Measurements from ENCODE around the gene OSBPL1A. TPM values are rescaled to one million over a fixed set of nuclear protein-coding genes. Genes with fewer than 3 reads are reported as not detected.

Gene OSBPL1A
- total and polyA plus RNA-seq, 3 donors from 2014 or later, result 32.0 to 45.0 (median 43.8) TPM

GRCh38 chr18:24188120-24188519 is 209.5 kb downstream of the OSBPL1A start:
- WGBS, 2 donors, result 85 to 93% methylated on average over 5 of the region's 5 CpGs
- intact Hi-C loops (cut with DNase I; ENCODE audit: low total_unique reads), result no loop called here
- no peak for DNase-seq
- Histone ChIP-seq H3K27me3 (no peaks in the 10 kb centered on the region), H3K27ac (no peak overlapping the region), H3K36me3 (ENCODE audit: low read depth, missing control alignments) (no peaks in the 10 kb centered on the region), H3K4me1 (no peaks in the 10 kb centered on the region), H3K9me3 (no peaks in the 10 kb centered on the region), H3K4me3 (no peak overlapping the region)
- TF ChIP-seq, protein P1, sequence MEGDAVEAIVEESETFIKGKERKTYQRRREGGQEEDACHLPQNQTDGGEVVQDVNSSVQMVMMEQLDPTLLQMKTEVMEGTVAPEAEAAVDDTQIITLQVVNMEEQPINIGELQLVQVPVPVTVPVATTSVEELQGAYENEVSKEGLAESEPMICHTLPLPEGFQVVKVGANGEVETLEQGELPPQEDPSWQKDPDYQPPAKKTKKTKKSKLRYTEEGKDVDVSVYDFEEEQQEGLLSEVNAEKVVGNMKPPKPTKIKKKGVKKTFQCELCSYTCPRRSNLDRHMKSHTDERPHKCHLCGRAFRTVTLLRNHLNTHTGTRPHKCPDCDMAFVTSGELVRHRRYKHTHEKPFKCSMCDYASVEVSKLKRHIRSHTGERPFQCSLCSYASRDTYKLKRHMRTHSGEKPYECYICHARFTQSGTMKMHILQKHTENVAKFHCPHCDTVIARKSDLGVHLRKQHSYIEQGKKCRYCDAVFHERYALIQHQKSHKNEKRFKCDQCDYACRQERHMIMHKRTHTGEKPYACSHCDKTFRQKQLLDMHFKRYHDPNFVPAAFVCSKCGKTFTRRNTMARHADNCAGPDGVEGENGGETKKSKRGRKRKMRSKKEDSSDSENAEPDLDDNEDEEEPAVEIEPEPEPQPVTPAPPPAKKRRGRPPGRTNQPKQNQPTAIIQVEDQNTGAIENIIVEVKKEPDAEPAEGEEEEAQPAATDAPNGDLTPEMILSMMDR (IDR thresholded peaks at IDR 0.05), result no peak
- TF ChIP-seq POLR2A (IDR thresholded peaks at IDR 0.05), result no peak

DNA sequence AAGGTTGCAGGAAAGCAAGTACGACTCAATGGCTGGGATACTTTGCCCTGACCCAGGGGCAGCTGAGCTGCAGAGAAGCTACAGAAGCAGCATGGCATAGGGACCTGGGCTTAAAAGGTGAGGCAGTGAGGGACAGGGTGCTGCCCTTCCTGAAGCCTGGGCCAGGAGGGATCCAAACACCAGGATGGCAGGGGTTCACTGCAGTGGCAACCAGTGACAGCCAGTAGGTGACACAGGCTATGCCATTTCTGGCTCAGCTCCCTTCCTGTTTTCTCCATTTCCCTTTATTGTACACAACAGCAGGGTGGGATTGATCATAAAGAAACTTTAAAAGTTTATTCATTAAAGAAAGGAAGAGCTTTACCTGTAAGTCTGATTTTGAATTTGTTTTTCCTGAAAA is 209.9 kb downstream of the OSBPL1A start:
- no peak overlapping the region for H3K4me3 ChIP-seq
- 77 to 100% methylated on average over 1 of the region's 1 CpG for WGBS, 2 donors
- H3K27me3 ChIP-seq, result no peaks in the 10 kb centered on the region
- no peak for DNase-seq
- no peaks in the 10 kb centered on the region for H3K36me3 ChIP-seq (ENCODE audit: low read depth, missing control alignments)
- no peak overlapping the region for H3K27ac ChIP-seq
- intact Hi-C loops (cut with DNase I; ENCODE audit: low total_unique reads), result no loop called here
- H3K9me3 ChIP-seq, result no peaks in the 10 kb centered on the region
- H3K4me1 ChIP-seq, result no peaks in the 10 kb centered on the region
- TF ChIP-seq, protein P1 (IDR thresholded peaks at IDR 0.05), result no peak
- TF ChIP-seq POLR2A (IDR thresholded peaks at IDR 0.05), result no peak

DNA sequence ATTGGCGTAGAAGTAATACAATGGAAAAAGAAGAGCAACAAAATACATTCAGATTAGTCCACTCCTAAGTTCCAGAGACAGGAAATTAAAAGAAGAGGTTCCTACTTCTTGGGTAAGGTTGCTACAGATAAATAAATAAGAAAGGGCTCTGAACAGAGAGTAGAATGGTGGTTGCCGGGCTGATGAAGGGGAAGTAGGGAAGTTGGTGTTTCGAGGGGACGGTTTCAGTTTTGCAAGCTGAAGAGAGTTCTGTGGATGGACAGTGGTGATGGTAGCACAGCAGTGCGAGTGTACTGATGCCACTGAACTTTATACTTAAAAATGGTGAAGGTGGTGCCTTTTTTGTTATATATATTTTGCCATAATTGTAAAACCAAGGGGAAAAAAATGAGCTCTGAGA is 210.6 kb downstream of the OSBPL1A start:
- Histone ChIP-seq H3K36me3 (ENCODE audit: low read depth, missing control alignments) (no peaks in the 10 kb centered on the region), H3K9me3 (no peaks in the 10 kb centered on the region), H3K4me3 (no peak overlapping the region), H3K4me1 (no peaks in the 10 kb centered on the region), H3K27ac (no peak overlapping the region), H3K27me3 (no peaks in the 10 kb centered on the region)
- 84 to 87% methylated on average over 5 of the region's 5 CpGs for WGBS, 2 donors
- DNase-seq, result no peak
- no peak for TF ChIP-seq POLR2A (IDR thresholded peaks at IDR 0.05)
- TF ChIP-seq, protein P1 (IDR thresholded peaks at IDR 0.05), result no peak
- intact Hi-C loops (cut with DNase I; ENCODE audit: low total_unique reads), result no loop called here

- TF ChIP-seq POLR2A (IDR thresholded peaks at IDR 0.05), result no peak
- TF ChIP-seq, protein P1 (IDR thresholded peaks at IDR 0.05), result no peak
- WGBS, 2 donors, result 88 to 95% methylated on average over 7 of the region's 7 CpGs
- H3K9me3 ChIP-seq, result no peaks in the 10 kb centered on the region
- H3K27me3 ChIP-seq, result no peaks in the 10 kb centered on the region
- no peaks in the 10 kb centered on the region for H3K36me3 ChIP-seq (ENCODE audit: low read depth, missing control alignments)
- H3K4me1 ChIP-seq, result no peaks in the 10 kb centered on the region
- no peak for DNase-seq
- H3K4me3 ChIP-seq, result no peak overlapping the region
- no peak overlapping the region for H3K27ac ChIP-seq
- intact Hi-C loops (cut with DNase I; ENCODE audit: low total_unique reads), result no loop called here
Measured at GRCh38 chr18:24185805-24186204, 211.8 kb downstream of the OSBPL1A start.

DNA sequence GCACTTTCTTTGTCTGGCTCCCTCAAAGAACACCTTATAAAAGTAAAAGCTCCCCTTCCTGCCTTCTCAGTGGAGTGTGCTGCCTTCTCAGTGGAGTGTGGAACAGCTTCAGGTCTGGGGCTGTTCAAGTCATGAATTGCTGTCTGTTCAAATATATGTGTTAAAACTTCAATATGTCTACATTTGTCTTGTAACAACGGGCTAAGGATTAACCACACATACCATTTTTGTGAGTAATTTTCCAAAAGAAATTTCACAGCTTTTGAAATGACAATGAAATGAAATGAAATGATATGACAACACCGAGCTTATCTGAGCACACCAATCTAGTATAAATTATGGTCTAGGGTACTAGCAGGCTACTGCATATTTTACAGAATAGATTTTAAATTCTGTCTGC is 215.8 kb downstream of the OSBPL1A start:
- 79 to 85% methylated on average over 2 of the region's 2 CpGs for WGBS, 2 donors
- TF ChIP-seq, protein P1 (IDR thresholded peaks at IDR 0.05), result no peak
- no peak for TF ChIP-seq POLR2A (IDR thresholded peaks at IDR 0.05)
- Histone ChIP-seq H3K9me3 (no peaks in the 10 kb centered on the region), H3K27me3 (no peaks in the 10 kb centered on the region), H3K4me1 (no peaks in the 10 kb centered on the region), H3K4me3 (no peak overlapping the region), H3K27ac (no peak overlapping the region), H3K36me3 (ENCODE audit: low read depth, missing control alignments) (no peaks in the 10 kb centered on the region)
- DNase-seq, result no peak
- intact Hi-C loops (cut with DNase I; ENCODE audit: low total_unique reads), result no loop called here
